GM19463 (cell line): ENCODE results near the gene CAPN11.
"Not testable (repeated sequence)": the region's sequence is repeated elsewhere in the genome, so short reads cannot be mapped to it uniquely, and the experiment has no call there.

Experiments
- ATAC-seq: cut with Tn5 transposase; IDR thresholded peaks from one replicate; pipeline ENCODE4 v1.9.1; 2021; ENCODE audit warnings: mild to moderate bottlenecking, moderate library complexity; ENCODE audit not compliant: unreplicated experiment

The CAPN11 gene

GRCh38 chr6:44179648-44180047 lies 21.0 kb downstream of the CAPN11 start:
- no peak for ATAC-seq

- ATAC-seq, result no peak
These were observed 21.8 kb downstream of the CAPN11 start for GRCh38 chr6:44180406-44180805.

DNA sequence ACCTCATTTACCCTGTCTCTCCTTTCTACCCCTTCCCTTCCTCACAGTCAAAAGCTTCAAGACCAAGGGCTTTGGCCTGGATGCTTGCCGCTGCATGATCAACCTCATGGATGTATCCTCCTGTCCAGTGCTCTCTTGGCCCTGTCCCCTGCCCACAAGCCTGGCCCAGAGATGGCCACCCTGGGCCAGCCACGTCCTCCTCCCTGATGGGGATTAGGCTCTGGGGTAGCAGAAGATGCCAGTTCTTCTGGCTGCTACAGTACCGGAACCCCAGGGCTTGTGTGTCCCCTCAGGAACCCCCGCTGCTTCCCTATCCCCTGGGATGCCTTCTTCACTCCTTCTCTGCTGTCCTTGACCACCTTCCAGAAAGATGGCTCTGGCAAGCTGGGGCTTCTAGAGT lies 22.3 kb downstream of the CAPN11 start:
- no peak for ATAC-seq

DNA sequence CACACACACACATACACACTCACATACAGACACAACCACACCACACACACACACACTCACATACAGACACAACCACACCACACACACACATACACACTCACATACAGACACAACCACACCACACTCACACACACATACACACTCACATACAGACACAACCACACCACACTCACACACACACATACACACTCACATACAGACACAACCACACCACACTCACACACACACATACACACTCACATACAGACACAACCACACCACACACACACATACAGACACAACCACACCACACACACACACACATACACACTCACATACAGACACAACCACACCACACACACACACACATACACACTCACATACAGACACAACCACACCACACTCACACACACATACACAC lies 23.2 kb downstream of the CAPN11 start:
- ATAC-seq, result not testable (repeated sequence)

GRCh38 chr6:44182911-44183390 lies 24.3 kb downstream of the CAPN11 start:
- ATAC-seq, result no peak

DNA sequence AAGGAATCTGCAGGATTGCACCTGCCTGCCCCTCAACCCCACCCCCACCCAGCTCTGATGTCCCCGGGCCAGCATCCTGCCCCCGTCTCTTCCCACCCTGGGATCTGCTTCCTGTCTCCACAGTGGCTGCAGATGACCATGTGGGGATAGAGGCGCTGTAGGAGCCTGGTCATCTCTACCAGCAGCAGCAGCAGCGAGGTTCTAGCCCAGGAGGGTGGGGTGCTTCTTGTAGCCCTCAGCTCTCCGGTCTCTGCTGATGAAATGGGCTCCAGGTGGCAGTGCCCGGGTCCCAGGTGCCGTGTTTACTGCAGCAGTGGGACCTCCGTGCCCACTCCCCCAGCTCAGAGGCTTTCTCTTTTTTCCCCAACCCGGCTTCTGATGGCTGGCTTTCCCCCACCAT lies 25.2 kb downstream of the CAPN11 start:
- ATAC-seq, result no peak

DNA sequence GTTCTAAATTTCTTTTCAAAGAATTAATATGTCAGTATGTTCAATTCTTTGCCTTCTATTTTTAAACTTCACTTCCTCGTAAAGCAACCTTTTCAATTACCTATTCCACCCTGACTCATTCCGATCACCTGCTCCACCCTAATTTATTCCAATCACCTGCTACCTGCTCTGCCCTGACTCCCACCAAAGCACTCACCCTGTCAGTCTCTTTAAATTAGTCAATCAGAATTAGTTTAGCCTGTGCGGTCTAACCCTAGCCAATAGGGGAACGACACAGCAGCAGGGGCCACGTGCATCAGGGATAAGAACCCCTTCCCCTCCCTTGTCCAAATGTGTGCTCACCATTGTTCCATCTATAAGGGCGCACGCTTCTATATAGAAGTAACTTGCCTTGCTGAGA lies 26.7 kb downstream of the CAPN11 start:
- ATAC-seq, result not testable (repeated sequence)

DNA sequence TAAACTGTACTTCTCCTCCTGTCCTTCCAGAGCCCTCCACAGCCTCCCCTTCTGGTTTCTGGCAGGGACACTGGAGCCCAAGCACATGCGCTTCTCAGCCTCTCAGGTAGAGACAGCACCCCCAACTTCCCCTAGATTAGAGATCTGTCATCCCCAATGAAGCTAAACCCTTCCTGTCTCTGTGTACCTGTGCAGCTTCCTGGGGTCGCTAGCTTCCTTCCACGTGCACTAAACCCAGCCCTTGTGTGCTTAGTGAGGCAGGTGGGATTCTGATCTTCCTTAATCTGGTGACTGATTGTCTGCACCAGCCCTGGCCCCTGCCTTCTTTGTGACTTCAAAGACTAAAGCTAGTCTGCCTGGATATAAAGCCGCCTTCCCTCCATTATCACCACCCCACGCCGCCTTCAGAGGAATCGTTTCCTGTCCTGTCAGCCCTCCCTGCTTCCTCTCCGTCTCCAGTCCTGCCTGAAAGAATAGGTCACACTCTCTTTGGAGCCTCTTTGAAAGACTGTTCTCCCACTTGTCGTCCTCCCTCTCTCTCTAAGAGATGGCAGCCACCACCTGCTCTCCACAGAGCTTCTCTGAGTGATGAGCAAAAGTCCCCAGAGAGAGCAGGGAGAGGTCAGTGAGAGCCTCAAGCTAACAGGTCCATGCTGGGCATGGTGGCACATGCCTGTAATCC lies 27.5 kb downstream of the CAPN11 start:
- no peak for ATAC-seq

DNA sequence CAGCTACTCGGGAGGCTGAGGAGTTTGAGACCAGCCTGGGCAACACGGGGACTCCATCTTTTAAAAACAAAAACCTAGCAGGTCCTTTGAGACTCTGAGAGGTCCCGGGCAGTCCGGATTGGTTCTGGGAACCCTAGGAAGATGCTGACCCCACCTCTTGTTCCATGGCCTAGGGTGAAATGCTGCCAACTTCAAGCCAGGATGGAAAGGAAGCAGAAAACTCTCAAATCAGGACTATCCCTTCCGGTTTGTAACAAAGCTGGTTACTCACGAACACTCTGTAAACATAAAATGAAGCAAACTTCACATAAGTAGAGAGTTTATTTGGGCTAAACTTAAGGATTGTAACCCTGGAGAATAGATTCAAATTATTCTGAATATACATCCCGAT lies 28.0 kb downstream of the CAPN11 start:
- no peak for ATAC-seq

- no peak for ATAC-seq
These were observed 30.2 kb downstream of the CAPN11 start for GRCh38 chr6:44188819-44189218.

- no peak for ATAC-seq
These were observed 30.6 kb downstream of the CAPN11 start for GRCh38 chr6:44189257-44189656.

DNA sequence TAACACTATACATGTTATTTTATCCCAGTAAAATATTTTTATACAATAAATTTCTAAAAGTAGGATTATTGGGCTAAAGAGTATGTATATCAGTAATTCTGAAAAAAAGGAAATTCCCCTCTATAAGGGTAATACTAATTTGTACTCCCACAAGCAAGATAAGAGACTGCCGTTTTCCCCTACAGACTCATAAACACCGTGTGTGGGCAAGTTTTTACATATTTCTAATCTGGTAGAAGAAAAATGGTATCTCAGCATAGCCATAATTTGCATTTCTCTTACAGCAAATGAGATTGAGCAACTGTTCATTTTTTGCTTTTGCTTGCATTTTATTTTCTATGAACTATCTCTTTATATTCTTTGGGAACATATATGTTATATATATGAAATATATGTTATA lies 32.1 kb downstream of the CAPN11 start:
- no peak for ATAC-seq

GRCh38 chr6:44192428-44193041 lies 33.9 kb downstream of the CAPN11 start:
- no peak for ATAC-seq

DNA sequence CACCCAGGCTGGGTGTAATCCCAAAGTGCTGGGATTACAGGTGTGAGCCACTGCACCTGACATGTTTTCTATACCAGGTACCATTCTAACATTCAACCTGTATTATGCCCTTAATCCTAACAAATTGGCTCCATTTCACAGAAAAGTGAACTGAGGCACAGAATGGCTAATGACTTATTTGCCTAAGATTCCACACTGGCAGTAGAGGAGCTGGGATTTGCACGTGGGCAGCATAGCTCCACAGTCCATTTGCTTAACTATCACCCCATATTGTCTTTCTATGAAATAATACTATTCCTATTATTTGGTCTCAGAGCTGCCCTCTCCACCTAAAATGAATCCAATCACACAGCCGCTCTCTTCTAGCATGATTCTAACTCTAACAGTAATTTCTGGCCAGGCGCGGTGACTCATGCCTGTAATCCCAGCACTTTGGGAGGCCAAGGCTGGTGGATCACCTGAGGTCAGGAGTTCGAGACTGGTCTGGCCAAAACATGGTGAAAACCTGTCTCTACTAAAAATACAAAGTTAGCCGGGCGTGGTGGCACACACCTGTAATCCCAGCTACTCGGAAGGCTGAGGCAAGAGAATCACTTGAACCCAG lies 34.8 kb downstream of the CAPN11 start:
- ATAC-seq, result no peak

DNA sequence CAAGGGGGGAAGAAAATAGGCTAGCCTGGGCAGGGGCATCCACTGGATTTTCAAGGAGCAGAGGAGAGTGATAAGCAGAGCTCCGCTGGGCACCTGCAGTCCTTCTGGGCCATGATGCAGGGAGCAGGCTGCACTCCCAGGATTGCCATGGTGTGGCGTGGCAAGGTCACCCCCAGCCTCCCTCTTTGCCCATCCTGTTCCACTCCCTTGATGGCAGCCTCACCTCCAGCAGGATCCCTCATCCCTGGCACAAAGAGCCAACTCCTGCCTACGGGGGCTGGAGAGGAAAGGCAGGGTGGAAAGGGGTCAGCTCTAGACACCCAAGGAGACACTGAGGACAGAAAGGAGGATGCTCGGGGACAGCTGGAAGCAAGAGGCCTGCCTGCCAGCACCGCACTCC lies 35.7 kb downstream of the CAPN11 start:
- no peak for ATAC-seq

DNA sequence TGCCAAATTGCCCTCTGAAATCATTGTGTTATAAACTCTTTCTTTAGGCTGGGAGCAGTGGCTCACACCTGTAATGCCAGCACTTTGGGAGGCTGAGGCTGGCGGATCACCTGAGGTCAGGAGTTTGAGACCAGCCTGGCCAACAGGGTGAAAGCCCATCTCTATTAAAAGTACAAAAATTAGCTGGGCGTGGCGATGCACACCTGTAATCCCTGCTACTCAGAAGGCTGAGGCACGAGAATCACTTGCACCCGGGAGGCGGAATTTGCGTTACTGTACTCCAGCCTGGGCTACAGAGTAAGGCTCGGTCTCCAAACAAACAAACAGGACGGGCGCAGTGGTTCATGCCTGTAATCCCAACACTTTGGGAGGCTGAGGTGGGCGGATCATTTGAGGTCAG lies 37.7 kb downstream of the CAPN11 start:
- not testable (repeated sequence) for ATAC-seq

GRCh38 chr6:44198684-44199083 lies 40.1 kb downstream of the CAPN11 start:
- ATAC-seq, result no peak

- no peak for ATAC-seq
These were observed 41.3 kb downstream of the CAPN11 start for GRCh38 chr6:44199883-44200282.

DNA sequence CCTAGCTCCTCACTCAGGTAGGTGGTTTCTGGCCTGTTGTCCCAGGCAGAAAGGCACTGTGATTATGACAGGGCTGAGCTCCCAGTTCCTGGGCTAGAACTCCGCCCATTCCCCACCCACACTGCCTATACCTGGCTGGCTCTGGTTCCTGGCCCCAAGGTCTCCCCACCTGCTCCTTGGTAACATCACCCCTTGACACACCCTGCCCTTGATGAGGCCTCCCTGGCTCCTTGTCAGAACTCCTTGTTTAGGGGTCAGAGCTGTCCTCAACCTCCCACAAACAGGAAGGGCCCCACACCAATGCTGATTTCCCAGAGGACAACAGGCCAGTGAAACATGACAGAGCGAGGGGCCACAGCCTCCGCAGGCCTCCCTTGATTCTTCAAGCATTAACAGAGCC lies 42.6 kb downstream of the CAPN11 start:
- no peak for ATAC-seq

- ATAC-seq, result no peak
These were observed 43.2 kb downstream of the CAPN11 start for GRCh38 chr6:44201638-44202303.

GRCh38 chr6:44202332-44202971 lies 43.8 kb downstream of the CAPN11 start:
- ATAC-seq, result no peak
